Posterior vena cava (tissue), 2 donors: ENCODE data around the gene LRRK1. TPM values are rescaled to one million over a fixed set of nuclear protein-coding genes. Genes with fewer than 3 reads are reported as not detected.
"Not testable (repeated sequence)": the region's sequence is repeated elsewhere in the genome, so short reads cannot be mapped to it uniquely, and the experiment has no call there.

Experiments used
- DNase-seq: peaks from one replicate; pipeline ENCODE4 v3.0.0-alpha.2; 2020; ENCODE audit warnings: low spot score
- intact Hi-C, 2 donors: fragments of 100-400 bp; cut with DNase I; formaldehyde crosslinking; loops; one replicate each; pipeline versions ENCODE4 v1.14.1 to v1.14.2; 2022 to 2023
- total RNA-seq, 2 donors: library from RNA; stranded (reverse); fragmentation: NEBNext Ultra II Directional; extraction: Animal tissue kit (Norgen Biotek cat#: 25700); gene quantifications; one replicate each; pipeline ENCODE4 v1.2.1, GENCODE V29; 2021
- donor health status: DM: yes; HTN: yes; CAD: no.
- donor health status: DM: yes; HTN: yes; CAD: no.

LRRK1 gene
- total RNA-seq, 2 donors from 2014 or later, result 22.3 to 24.9 TPM

GRCh38 chr15:101089579-101090427, 170.6 kb downstream of the LRRK1 start:
- intact Hi-C loops, result loop anchor here (2.0 to 10.0 kb wide), 3 partner anchors 75 to 169 kb away; partner anchors contain the start of gene CHSY1 (in 1 of the 2)
- no peak for DNase-seq

- intact Hi-C loops, result loop anchor here (2.0 to 10.0 kb wide), 2 partner anchors 76 to 162 kb away; partner anchors contain the start of gene CHSY1 (in 1 of the 2)
- DNase-seq, result no peak
These were observed 171.3 kb downstream of the LRRK1 start for GRCh38 chr15:101090428-101090790.

- peak; percentile 92 for DNase-seq
- intact Hi-C loops, result loop anchor here (2.0 to 10.0 kb wide), 2 partner anchors 77 to 161 kb away; partner anchors contain the start of gene CHSY1 (in 1 of the 2)
These were observed 172.2 kb downstream of the LRRK1 start for GRCh38 chr15:101091080-101092017.

GRCh38 chr15:101092156-101092866, 173.2 kb downstream of the LRRK1 start:
- no peak for DNase-seq
- intact Hi-C loops, result loop anchor here in 1 of 2 donors (10.0 kb wide), 1 partner anchor 78 kb away; no protein-coding TSS in a partner anchor

GRCh38 chr15:101092867-101093202, 173.7 kb downstream of the LRRK1 start:
- no peak for DNase-seq
- intact Hi-C loops, result loop anchor here in 1 of 2 donors (10.0 kb wide), 1 partner anchor 78 kb away; no protein-coding TSS in a partner anchor

GRCh38 chr15:101093958-101094357, 174.8 kb downstream of the LRRK1 start:
- DNase-seq, result no peak
- intact Hi-C loops, result loop anchor here in 1 of 2 donors (10.0 kb wide), 1 partner anchor 79 kb away; no protein-coding TSS in a partner anchor

GRCh38 chr15:101095796-101096406, 176.7 kb downstream of the LRRK1 start:
- not testable (repeated sequence) for DNase-seq
- intact Hi-C loops, result loop anchor here in 1 of 2 donors (10.0 kb wide), 1 partner anchor 81 kb away; no protein-coding TSS in a partner anchor

GRCh38 chr15:101097111-101097510, 178.0 kb downstream of the LRRK1 start:
- intact Hi-C loops, result loop anchor here in 1 of 2 donors (10.0 kb wide), 1 partner anchor 82 kb away; no protein-coding TSS in a partner anchor
- no peak for DNase-seq

- no peak for DNase-seq
- intact Hi-C loops, result loop anchor here in 1 of 2 donors (10.0 kb wide), 1 partner anchor 84 kb away; no protein-coding TSS in a partner anchor
These were observed 180.0 kb downstream of the LRRK1 start for GRCh38 chr15:101099183-101099582.

- intact Hi-C loops, result no loop called here
These were observed 181.0 kb downstream of the LRRK1 start for GRCh38 chr15:101100118-101100517.

GRCh38 chr15:101100593-101101442, 181.7 kb downstream of the LRRK1 start:
- DNase-seq, result no peak
- intact Hi-C loops, result no loop called here

More at GRCh38 chr15:101100118-101100517, 181.0 kb downstream of the LRRK1 start:
- no peak for DNase-seq

GRCh38 chr15:101101676-101102075, 182.5 kb downstream of the LRRK1 start:
- intact Hi-C loops, result no loop called here
- no peak for DNase-seq

GRCh38 chr15:101102746-101103145, 183.6 kb downstream of the LRRK1 start:
- intact Hi-C loops, result no loop called here
- no peak for DNase-seq

GRCh38 chr15:101103598-101103997, 184.4 kb downstream of the LRRK1 start:
- intact Hi-C loops, result no loop called here
- no peak for DNase-seq

- no peak for DNase-seq
- intact Hi-C loops, result no loop called here
These were observed 185.0 kb downstream of the LRRK1 start for GRCh38 chr15:101104141-101104540.

GRCh38 chr15:101105059-101105891, 186.1 kb downstream of the LRRK1 start:
- no peak for DNase-seq
- intact Hi-C loops, result no loop called here

GRCh38 chr15:101107101-101107500, 187.9 kb downstream of the LRRK1 start:
- intact Hi-C loops, result no loop called here
- no peak for DNase-seq
